Astrocyte of the hippocampus (primary cell): ENCODE measurements around the gene BPGM.
"Not testable (repeated sequence)": the region's sequence is repeated elsewhere in the genome, so short reads cannot be mapped to it uniquely, and the experiment has no call there.

Source experiments
- DNase-seq: peaks from one replicate; pipeline ENCODE4 v3.0.0; 2011; ENCODE audit warnings: low read depth, low spot score

Gene BPGM

DNA sequence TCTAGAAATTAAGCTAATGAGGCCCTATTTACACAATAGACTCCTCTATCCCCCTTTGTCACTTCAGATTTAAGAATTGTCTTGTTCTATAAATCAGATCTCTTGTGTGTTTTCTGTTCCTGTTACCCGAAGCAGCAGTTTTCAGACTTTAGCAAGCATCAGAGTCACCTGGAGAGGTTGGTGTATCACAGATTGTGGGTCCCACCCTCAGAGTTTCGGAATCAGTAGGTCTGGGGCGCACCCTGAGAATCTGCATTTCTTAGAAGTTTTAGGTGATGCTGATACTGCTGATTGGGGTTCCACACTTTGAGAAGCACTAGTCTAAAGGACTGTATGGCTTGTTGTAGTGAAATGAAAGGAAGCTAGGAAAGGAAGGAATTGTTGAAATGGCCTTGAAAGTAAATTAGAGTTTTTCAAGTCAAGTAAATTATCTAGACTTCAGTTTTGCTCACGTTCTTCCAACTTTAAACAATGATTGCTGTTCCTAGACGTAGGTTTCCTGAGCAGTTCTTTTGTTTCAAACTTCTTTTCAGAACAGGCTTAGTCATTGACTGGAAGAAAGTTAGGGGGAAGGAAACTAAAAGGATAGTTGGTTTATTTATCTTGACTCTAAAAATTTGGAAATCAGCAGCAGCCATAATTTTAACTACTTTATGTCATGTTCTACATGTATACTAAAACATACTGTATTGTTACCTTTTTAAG lies 15.7 kb downstream of the BPGM start:
- DNase-seq: peak; percentile 26

DNA sequence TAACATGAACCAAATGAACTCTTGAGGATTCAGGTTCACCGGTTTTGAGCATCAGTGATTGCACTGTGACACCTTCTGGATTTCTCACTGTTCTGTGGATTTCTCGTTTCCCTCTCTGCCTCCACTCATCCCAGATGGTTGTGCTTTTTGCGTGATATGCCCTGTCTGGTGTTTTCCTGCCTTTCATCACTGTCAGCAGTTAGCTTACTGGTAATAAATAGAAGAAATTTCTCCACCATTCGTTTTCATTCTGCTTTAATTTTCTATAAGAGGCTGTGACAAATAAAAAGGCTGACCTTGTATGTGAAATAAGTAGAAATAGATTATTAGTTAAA lies 16.2 kb downstream of the BPGM start:
- no peak for DNase-seq

DNA sequence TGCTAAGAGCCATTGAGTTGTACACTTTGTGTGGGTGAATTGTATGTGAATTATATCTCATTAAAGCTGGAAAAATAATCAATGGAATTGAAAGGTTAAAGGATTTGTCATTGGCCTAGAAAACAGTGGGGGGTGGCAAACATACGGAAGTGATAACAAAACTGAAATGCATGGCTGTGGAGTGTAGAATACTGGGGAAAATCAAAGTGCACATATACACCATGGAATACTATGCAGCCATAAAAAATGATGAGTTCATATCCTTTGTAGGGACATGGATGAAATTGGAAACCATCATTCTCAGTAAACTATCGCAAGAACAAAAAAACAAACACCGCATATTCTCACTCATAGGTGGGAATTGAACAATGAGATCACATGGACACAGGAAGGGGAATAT lies 18.4 kb downstream of the BPGM start:
- DNase-seq: not testable (repeated sequence)

DNA sequence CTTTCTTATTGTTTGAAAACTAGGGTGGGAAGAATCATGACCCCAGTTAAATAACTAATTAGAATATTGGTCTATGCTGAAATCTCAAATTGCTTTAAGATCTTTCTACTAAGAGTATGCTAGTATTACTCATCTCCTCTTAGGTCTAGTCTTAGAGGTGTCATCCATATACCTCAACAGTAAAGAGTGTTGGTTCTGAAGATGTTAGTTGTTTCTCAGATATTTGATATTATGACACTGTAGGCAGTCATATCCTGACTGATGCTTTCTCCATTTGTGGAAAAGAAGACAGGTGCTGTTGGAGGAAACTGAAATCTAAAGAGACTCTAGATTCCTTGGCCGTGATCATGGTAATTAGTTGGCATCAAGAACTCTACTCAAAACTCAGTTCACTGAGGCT lies 21.2 kb downstream of the BPGM start:
- no peak for DNase-seq

DNA sequence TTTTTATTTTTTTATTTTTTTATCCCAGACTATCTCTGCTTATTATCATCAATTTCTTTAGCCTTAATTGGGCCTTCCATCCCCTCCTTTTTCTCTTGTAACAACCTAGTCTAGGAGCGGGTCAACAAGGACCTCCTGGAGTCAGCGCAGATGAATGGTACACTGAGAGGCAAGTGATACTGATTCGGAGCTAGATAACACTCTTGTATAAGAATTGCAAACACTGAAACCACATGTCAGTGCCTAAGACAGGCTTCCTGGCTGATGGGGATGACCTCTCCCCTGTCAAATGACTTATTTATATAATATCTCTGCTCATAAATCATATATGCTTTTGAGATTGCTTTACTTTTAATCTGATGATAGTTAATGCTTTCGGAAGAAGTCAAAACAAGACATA lies 22.7 kb downstream of the BPGM start:
- DNase-seq: no peak

DNA sequence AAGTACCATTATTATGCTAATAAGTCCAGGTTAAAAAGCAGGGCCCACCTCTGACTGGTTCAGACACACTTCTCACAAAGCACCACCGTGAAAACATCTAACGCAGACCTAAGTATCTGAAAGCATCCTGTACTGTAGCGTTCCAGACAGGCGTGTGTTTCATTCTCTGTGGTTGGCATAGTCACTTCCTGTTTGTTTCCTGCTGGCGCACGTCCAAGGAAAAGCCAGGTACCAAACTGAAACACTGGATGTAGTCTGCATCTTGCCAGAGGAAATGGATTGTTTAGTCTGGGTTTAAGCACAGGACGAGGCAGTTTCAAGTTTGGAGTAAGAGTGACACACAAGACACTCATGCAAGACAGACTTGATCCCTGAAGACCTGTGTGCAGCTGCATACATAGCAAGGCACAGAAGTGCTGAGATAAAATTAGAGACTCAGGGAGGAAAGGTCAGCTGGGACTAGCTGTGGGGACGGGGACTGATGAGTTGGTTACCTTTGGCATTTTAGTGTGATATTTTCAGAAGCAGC lies 23.3 kb downstream of the BPGM start:
- DNase-seq: peak; percentile 93

DNA sequence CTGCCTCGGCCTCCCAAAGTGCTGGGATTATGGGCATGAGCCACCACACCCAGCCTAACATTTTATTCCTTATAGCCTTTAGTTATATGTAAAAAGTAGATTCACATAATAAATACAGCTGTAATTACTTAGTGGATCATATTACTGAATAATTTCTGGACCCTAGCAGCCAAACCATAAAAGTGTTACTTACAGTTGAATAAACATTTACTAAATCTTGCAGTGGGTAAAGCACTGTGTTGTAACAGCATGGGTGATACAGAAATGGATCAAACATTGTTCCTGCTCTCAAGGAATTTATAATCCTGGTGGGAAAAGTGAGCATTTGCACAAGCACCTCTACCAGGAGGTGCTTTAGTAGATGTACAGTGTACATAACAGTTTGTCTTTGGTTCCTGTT lies 25.0 kb downstream of the BPGM start:
- no peak for DNase-seq

DNA sequence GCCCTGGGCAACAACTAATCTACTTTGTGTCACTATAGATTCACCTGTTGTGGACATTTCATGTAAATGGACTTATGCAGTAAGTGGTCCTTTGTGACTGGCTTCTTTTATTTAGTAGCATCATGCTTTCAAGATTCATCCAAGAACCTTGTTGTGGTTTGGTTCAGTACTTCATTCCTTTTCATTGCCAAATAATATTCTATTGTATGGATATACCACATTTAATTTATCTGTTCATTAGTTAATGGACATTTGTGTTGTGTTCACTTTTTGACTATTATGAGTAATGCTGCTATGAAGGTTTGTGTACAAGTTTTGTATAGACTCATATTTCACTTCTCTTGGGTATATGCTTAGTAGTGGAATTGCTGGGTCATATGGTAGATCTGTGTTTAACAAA lies 27.8 kb downstream of the BPGM start:
- DNase-seq: no peak

DNA sequence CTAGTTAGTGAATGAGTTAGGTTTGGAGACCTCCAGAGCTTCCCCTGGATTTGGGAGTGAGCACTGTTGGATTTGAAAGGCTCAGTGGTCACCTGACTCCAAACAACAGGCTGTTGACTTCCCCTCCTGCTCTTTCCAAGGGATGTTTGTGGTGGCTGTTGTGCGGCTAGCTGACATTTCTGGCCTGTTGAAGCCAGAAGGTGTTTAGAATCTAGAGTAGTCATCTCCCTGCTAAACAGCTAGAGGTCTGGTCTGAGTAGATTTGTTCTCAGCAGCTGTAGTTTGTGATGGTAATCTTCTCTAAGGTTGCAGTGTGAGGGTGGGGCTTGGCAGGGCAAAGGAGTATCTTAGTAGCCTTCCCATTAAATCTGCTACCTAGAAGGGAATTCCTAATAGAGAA lies 30.1 kb downstream of the BPGM start:
- DNase-seq: no peak

DNA sequence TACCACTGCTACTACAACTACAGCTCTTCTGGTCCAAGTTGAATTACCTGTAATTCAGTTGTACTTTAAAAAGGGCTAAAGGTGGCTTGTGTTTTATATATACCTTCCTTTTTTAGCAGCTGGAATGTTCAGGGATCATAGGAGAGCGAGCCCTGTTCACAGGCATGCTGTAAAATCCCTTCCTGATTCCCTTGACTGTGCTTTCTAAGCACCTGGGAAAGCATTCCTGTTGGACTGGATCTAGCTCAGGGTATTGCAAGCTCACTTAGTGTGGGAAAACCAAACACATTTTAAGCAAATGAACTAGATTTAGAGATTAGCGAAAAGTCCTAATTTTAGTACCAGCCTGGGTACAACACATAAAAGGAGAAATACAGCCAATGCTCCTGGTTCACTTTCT lies 31.5 kb downstream of the BPGM start:
- no peak for DNase-seq

DNA sequence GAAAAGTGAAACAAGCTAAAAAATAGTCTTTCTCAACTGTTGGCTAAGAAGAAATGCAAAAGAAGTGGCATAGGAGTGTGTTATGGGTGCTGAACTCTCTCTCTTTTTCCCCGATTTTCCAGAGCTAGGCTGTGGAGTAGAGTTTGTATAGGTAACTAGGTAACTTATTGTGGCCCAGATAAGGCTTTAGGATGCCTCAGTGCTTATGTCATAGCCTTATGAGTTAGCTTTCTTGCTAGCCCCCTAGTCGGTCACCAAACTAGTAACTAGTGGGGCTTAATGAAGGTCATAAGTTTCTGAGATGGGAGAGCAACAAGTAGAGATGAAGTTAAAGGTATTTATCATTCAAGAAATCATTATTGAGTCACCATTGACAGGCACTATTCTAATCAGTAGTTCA lies 32.4 kb downstream of the BPGM start:
- no peak for DNase-seq

DNA sequence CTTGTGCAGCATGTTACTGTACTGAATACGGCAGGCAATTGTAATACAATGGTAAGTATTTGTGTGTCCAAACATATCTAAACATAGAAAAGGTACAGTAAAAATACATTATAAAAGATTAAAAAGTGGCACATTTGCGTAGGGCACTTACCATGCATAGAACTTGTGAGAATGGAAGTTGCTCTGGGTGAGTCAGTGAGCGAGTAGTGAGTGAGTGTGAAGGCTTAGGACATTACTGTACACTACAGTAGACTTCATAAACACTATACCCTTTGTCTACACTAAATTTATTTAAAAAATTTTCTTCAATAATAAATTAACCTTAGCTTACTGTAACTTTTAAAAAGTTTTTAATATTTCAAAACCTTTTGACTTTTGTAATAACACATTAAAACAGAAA lies 37.5 kb downstream of the BPGM start:
- no peak for DNase-seq

DNA sequence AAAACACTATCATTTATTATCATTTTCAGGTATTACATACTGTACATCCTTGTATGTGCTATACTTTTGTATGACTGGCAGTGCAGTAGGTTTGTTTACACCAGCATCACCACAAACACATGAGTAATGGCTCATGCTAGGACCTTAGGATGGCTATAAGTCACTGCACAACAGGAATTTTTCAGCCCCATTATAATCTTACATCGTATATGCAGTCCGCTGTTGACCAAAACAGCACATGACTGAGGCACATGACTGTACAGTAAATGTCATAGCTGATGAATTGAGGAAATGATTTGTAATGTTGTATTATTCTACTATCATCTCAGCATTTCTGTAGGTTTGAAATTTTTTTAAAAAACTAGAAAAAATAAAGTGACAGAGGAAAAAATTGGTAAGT lies 38.6 kb downstream of the BPGM start:
- no peak for DNase-seq

DNA sequence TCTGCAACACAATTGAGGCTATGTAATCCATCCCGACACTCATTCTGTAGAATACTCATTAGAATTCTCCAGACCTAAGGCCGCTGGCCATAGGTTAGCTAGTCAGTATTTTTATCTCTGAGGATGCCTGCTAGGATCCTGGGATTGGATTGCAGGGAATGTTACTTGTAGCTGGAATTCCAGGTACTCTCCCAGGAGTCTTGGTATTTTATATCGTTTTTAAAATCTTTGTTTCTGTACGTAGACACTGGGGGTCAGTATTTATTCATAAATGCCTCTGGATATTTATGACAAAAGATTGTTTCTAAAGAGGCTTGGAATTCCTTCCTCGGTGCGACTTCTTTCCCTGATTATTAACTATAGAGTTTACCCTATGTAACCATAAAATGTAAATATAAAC lies 40.1 kb downstream of the BPGM start:
- DNase-seq: peak; percentile 48

DNA sequence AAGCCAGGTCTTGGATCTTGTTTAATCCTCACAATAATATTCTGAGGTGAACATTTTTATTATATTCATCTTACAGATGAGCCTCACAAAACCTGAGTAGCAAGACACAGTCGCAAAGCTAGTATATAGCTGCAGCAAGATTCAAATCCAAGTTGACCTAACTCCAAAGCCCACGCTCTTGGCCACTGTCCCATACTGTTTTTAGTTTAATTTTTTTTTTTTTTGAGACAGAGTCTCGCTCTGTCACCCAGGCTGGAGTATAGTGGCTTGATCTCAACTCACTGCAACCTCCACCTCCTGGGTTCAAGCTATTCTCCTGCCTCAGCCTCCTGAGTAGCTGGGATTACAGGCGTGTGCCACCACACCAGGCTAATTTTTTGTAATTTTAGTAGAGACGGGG lies 42.9 kb downstream of the BPGM start:
- not testable (repeated sequence) for DNase-seq

DNA sequence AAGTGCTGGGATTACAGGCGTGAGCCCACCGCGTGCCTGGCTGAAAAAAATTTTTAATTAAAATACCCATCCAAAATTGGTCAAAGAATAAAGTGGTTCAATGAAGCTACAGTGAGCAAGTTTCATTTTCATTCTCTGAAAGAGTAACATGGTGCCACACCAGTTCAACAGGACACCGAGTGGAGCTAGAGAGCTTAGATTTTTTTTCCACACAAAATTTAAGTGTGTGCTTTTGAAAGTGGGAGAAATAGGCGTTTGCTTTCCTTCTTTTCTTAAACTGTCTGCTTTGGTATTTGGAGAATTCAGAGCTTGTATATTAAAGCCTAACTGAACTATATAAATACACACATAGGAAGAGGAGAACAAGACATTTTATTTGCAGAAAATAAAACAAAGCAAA lies 43.4 kb downstream of the BPGM start:
- peak; percentile 75 for DNase-seq

DNA sequence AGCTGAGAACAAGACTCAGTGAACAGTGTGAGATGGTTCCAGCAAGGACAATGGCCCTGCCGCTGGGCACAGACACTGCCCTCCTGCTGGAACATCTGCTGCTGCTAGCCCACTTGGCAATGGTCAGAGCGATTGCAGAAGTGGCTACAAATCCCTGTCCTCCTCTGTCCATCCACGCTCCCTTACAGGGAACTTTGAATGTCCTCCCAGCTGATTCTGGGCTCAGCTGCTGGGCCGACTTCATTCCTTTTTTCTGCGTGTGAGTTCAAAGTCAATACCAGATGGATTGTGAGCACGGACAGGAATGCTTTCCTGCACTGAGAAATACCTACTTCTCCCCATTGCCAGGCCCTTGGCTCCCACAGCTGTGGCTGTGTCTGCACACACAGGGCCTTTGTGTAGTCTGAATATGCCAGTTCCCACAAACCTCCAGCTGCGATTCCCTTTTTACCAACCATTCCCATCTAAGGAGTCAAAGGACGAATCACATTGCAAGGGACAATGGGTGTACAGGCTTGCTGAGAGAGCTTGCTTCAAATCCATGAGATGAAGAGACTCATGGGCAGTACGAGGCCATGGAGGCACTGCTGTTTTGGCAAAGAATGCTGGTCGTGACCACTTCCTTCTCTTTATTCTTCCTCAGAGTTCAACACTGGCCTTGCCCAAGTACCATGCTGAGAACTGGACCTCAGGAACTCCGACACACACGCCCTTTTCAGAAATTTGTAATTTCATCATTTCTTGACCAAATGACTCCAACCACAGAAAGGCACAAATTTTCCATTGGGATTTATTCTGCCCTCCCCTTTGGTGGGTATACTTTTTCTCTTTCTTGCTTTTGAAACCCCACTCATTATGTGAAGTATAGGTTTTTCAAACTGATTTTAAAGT lies 44.2 kb downstream of the BPGM start:
- DNase-seq: peak; percentile 87

DNA sequence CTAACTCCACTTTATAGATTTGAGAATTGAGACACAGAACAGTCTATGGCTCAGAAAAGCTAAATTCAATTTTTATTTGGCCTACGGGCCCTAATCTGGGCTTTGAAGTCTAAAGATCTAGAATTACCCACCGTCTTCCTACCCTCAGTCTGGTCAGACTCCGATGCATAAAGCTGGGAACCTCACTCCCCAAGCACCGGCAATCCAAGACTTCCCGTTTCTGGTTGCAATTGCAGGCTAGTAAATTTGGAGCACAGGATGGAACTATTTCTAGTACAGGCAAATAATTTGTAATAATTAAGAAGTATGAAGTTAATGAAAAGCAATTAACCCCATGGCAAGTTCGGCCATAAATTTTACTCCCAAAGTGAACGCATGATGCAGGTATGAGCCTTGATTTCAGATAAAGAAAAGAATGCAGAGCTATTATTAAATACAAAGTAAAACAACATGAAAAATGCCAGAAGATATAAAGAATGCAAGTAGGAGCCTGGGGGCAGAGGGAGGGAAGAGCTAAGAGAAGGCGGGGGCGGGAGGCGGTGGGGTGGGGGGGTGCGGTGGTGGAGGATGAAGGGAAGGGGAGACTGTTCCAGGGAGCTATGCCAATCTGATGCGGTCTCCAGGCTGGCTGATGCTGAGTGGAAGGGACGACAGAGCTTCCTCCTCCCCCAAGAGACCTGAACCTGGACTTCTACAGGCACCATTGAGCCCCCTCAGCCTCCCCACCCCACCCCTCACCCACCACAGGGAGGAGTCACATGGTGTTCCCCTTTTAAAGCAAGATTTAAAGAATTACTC lies 45.1 kb downstream of the BPGM start:
- DNase-seq: peak; percentile 84

DNA sequence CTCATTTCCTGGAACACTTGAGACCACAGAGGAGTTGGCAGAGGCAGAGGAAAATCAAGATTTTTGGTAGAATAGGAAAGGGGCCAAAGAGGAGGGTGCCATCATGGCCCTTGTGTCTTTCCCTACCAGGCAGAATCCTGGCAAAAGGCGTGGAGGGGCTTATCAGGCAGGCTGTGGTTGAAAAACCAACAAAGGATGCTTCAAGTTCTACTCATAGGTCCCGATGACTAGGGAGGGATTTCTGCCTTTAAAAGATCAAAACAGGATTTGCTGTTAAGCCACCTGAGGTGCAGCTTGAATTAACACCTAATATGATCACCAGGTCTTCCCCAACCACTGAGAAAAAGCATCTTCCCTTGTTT lies 45.7 kb downstream of the BPGM start:
- DNase-seq: peak; percentile 80

DNA sequence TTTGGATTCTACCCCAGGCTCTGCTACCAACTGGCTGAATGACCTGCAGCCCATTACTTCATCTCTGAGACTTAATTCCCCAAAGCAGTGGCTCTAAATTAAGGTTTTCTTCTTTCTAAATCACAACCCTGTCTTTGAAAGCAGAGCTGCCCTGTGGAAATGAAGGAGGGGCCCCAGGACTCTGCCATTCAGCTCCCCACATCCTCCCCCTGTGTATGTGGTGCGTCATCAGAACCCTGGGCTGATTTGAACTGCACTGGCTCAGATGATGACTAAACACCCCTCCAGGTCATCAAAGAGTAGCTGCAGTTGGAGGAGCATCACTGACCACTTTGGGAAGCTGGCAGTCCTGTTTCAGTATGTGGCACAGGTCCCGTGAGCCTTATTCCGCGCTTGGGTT lies 46.6 kb downstream of the BPGM start:
- peak; percentile 91 for DNase-seq

DNA sequence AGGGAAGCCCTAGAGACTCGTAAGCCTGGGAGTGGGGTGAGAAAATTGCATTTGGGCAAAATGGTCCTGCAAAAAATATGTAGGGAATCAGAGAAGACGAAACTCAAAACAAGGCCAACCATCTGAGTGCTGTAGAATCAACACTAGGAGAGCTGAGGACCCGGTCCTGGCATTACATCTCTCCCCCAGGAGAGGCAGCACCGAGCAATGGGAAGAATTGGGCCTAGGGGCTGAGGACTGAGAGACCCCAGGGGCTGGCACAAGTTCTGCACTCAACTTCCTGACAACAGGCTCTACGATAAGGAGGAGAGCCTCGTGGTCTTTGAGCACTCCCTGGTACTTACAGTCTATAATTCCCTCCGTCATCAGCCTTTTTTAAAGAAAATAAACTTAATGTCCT lies 47.6 kb downstream of the BPGM start:
- DNase-seq: no peak

DNA sequence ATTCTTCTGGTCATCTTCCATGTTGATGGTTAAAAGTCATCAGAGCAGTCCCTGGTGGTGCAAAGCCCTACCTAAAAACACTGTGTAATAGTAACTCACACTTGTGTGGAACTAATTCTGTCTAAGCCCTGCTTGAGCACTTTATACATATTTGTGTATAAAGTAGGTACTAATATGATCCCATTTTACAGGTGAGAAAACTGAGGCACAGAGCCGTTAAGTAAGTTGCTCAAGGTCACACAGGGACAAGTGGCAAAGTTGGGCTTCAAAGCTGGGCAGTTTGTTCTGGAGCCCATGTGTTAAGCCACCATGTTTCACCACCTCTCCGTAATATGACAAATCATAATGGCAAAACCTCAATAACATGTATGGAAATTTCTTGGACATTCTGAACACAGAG lies 48.1 kb downstream of the BPGM start:
- no peak for DNase-seq
